K562 (cell line): ENCODE data around the gene XPR1. TPM values are rescaled to one million over a fixed set of nuclear protein-coding genes. Genes with fewer than 3 reads are reported as not detected.

ENCODE experiments used
- ATAC-seq: fragments of 200-7000 bp; cut with Tn5 transposase; 3 replicates; pipeline ENCODE4 v1.9.1; 2020; ENCODE audit warnings: moderate library complexity
- BruUV-seq: library from RNA; stranded (reverse); fragments of 400-500 nt; replicated peaks from 2 replicates; lab custom pipeline; 2021; lab: Mats Ljungman, UMichigan
- CTCF ChIA-PET: fragments of 300-600 bp; formaldehyde crosslinking; extraction: SDS; loops from one replicate; lab custom pipeline; 2021; ENCODE audit warnings: low intra/inter-chr PET ratio; lab: Yijun Ruan, JAX
- POLR2A ChIA-PET: fragments of 300-600, 350-650 bp; sonication (Branson Sonifier 250); formaldehyde crosslinking; extraction: SDS; loops from one replicate; lab custom pipeline; 2021; ENCODE audit warnings: antibody characterized with exemption, inconsistent platforms; lab: Yijun Ruan, JAX
- DNase-seq, 4 experiments: peaks; one replicate each; pipeline versions ENCODE4 v3.0.0 to v3.0.0-alpha.2; 2011 to 2018; ENCODE audit warnings: low spot score in 3 of 4, mixed read lengths in 3 of 4; ENCODE audit errors: extremely low read depth in 1 of 4
- FAIRE-seq: peaks from 2 replicates; lab custom pipeline; 2011; peaks lifted over from hg19 to GRCh38; lab: Jason Lieb, UNC
- H2AFZ ChIP-seq: 2 replicates; pipeline ENCODE4 v1.6.0; 2011; ENCODE audit warnings: low read depth, low read length, control low read depth, inconsistent platforms
- H3K27ac ChIP-seq: fragments of 200-600 bp; 3 replicates; pipeline ENCODE4 v1.8.0; 2011; ENCODE audit warnings: low read depth, mild to moderate bottlenecking, control low read depth, inconsistent platforms, low read length, moderate library complexity, mixed read lengths; ENCODE audit errors: extremely low read depth
- H3K27me3 ChIP-seq, 2 experiments: fragments of 300-600 bp in 1 of 2; 2 replicates in 1 of 2; 3 replicates in 1 of 2; pipeline versions ENCODE4 v1.6.0 to v1.8.0; 2011; ENCODE audit warnings: inconsistent platforms in 2 of 2, low read length in 2 of 2, mild to moderate bottlenecking in 1 of 2, mixed read lengths in 1 of 2, moderate library complexity in 1 of 2; ENCODE audit not compliant: control insufficient read depth in 2 of 2, insufficient read depth in 2 of 2
- H3K36me3 ChIP-seq: fragments of 300-600 bp; 3 replicates; pipeline ENCODE4 v1.8.0; 2011; ENCODE audit warnings: mild to moderate bottlenecking, low read length, inconsistent platforms; ENCODE audit not compliant: control insufficient read depth, insufficient read depth
- H3K4me1 ChIP-seq, 2 experiments: fragments of 200-600 bp in 1 of 2; replicated peaks in 1 of 2; 2 replicates in 1 of 2; 3 replicates in 1 of 2; pipeline versions ENCODE4 v1.5.1 to v1.8.0; 2011; ENCODE audit warnings: inconsistent platforms in 2 of 2, low read length in 2 of 2, mild to moderate bottlenecking in 1 of 2, mixed read lengths in 1 of 2, moderate library complexity in 1 of 2; ENCODE audit not compliant: control insufficient read depth in 2 of 2, insufficient read depth in 2 of 2
- H3K4me2 ChIP-seq: 2 replicates; pipeline ENCODE4 v1.6.1; 2011; ENCODE audit warnings: low read length, control low read depth, inconsistent platforms, mixed read lengths; ENCODE audit not compliant: insufficient read depth
- H3K4me3 ChIP-seq: fragments of 200-600 bp; sonication (generic), shearing (Covaris generic); 2 replicates; pipeline ENCODE4 v1.5.1; 2016; ENCODE audit warnings: control low read depth, inconsistent platforms
- H3K79me2 ChIP-seq: fragments of 200-600 bp; 3 replicates; pipeline ENCODE4 v1.8.0; 2011; ENCODE audit warnings: low read length, inconsistent platforms; ENCODE audit not compliant: control insufficient read depth, insufficient read depth
- H3K9ac ChIP-seq, 2 experiments: 2 replicates each; pipeline versions ENCODE4 v1.6.0 to v1.6.1; 2011; ENCODE audit warnings: low read depth in 2 of 2, low read length in 2 of 2, control low read depth in 1 of 2, inconsistent platforms in 1 of 2, mild to moderate bottlenecking in 1 of 2, mixed read lengths in 1 of 2; ENCODE audit not compliant: insufficient read depth in 1 of 2
- H3K9me1 ChIP-seq: one replicate; pipeline ENCODE4 v1.6.0; 2011; ENCODE audit warnings: inconsistent platforms, mild to moderate bottlenecking, low read length, moderate library complexity; ENCODE audit not compliant: control insufficient read depth, insufficient read depth
- H3K9me3 ChIP-seq: replicated peaks from 2 replicates; pipeline ENCODE4 v1.5.1; 2011; ENCODE audit warnings: low read depth, low read length, inconsistent platforms; ENCODE audit not compliant: control insufficient read depth, insufficient read depth
- H4K20me1 ChIP-seq: replicated peaks from 2 replicates; pipeline ENCODE4 v1.6.1; 2011; ENCODE audit warnings: low read length, inconsistent platforms, mixed read lengths; ENCODE audit not compliant: control insufficient read depth, insufficient read depth
- BDP1 ChIP-seq: IDR thresholded peaks from 3 replicates; pipeline ENCODE4 v1.6.1; 2011; ENCODE audit not compliant: insufficient read length, insufficient read depth
- KDM2B ChIP-seq: fragments of 250-450 bp; sonication (Bioruptor Pico); IDR thresholded peaks from 2 replicates; pipeline ENCODE4 v1.8.0; 2021; ENCODE audit warnings: mild to moderate bottlenecking, moderate library complexity
- KLF6 ChIP-seq: fragments of 250-450 bp; sonication (Bioruptor Pico); IDR thresholded peaks from 2 replicates; pipeline ENCODE4 v1.4.0; 2020; ENCODE audit warnings: mild to moderate bottlenecking, moderate library complexity, borderline replicate concordance
- MEIS2 ChIP-seq: fragments of 450-650 bp; IDR thresholded peaks from 2 replicates; pipeline ENCODE4 v1.6.1; 2014; ENCODE audit warnings: mild to moderate bottlenecking; ENCODE audit not compliant: partially characterized antibody
- NFXL1 ChIP-seq: fragments of 450-650 bp; formaldehyde crosslinking; IDR thresholded peaks from 2 replicates; pipeline ENCODE4 v1.4.0; 2021; ENCODE audit warnings: mild to moderate bottlenecking
- PTRF ChIP-seq: fragments of 450-650 bp; IDR thresholded peaks from 2 replicates; pipeline ENCODE4 v1.6.1; 2016; ENCODE audit warnings: mild to moderate bottlenecking, missing genetic modification characterization, missing compliant biosample characterization
- RB1 ChIP-seq: fragments of 450-650 bp; IDR thresholded peaks from 2 replicates; pipeline ENCODE4 v1.6.1; 2017; ENCODE audit warnings: low read depth, mild to moderate bottlenecking
- RBM17 ChIP-seq: fragments of 200-400 bp; formaldehyde crosslinking; IDR thresholded peaks from 2 replicates; pipeline ENCODE4 v1.6.1; 2017; ENCODE audit warnings: low read depth, mild to moderate bottlenecking, low read length, borderline replicate concordance
- RERE ChIP-seq: sonication (generic); formaldehyde crosslinking; IDR thresholded peaks from 2 replicates; pipeline ENCODE4 v1.8.0; 2023; ENCODE audit warnings: missing genetic modification reagents, mild to moderate bottlenecking, borderline replicate concordance
- RNF219 ChIP-seq: fragments of 250-450 bp; sonication (Bioruptor Pico); IDR thresholded peaks from 2 replicates; pipeline ENCODE4 v1.5.0; 2022; ENCODE audit warnings: mild to moderate bottlenecking
- ZFP1 ChIP-seq: fragments of 450-650 bp; formaldehyde crosslinking; IDR thresholded peaks from 2 replicates; pipeline ENCODE4 v1.4.0; 2020; ENCODE audit warnings: mild to moderate bottlenecking, mixed read lengths
- ZNF75A ChIP-seq: fragments of 450-650 bp; formaldehyde crosslinking; IDR thresholded peaks from 2 replicates; pipeline ENCODE4 v1.4.0; 2020; ENCODE audit warnings: mild to moderate bottlenecking
- WGBS: fragments of 100-300 bp; shearing (Covaris generic); methylation state at CpG from one replicate; pipeline ENCODE4 v1.1.6; 2016; ENCODE audit warnings: low coverage, mixed read lengths; ENCODE audit not compliant: insufficient coverage; ENCODE audit errors: missing lambda C conversion rate; 5-methylcytosine and 5-hydroxymethylcytosine counted together
- in situ Hi-C: fragments of 300-500 bp; cut with MboI; formaldehyde crosslinking; loops from 4 replicates; pipeline ENCODE4 v1.15.0; 2018; ENCODE audit warnings: inconsistent platforms, mixed read lengths
- intact Hi-C: fragments of 100-400 bp; cut with micrococcal nuclease; formaldehyde crosslinking; loops from 2 replicates; pipeline ENCODE4 v1.14.2; 2022
- polyA plus RNA-seq, 8 experiments: library from polyadenylated mRNA; depleted of rRNA in 4 of 8; stranded (reverse) in 5 of 8; unstranded in 3 of 8; fragments of >200 nt; fragmentation: Nextera tagmentation in 2 of 8; fragmentation: Illumina TruSeq in 1 of 8; extraction: Ambion mirVana in 2 of 8; extraction: Trizol in 1 of 8; gene quantifications; 2 replicates each; pipeline versions ENCODE4 v1.2.1 to v1.2.3, GENCODE V29; 2011 to 2014; ENCODE audit warnings: inconsistent platforms in 1 of 8, missing spikeins in 1 of 8
- total RNA-seq, 7 experiments: library from RNA; depleted of rRNA in 6 of 7; stranded (reverse); fragments of >200 nt in 6 of 7; fragmentation: Illumina TruSeq in 2 of 7; extraction: Trizol in 2 of 7; gene quantifications; 2 replicates each; pipeline versions ENCODE4 v1.2.1 to v1.2.3, GENCODE V29; 2011 to 2021; ENCODE audit warnings: low replicate concordance in 1 of 7
- TF ChIP-seq, protein P1 (sequence below): fragments of 250-450 bp; sonication (Bioruptor Pico); IDR thresholded peaks from 2 replicates; pipeline ENCODE4 v1.9.0; 2021; ENCODE audit warnings: mild to moderate bottlenecking, inconsistent platforms

Gene XPR1
- total and polyA plus RNA-seq, 9 of the 15 experiments (the other 6 are each of a cell fraction or from before 2014, with no cell fraction given) = 3.0 to 66.2 (median 38.6) TPM

DNA sequence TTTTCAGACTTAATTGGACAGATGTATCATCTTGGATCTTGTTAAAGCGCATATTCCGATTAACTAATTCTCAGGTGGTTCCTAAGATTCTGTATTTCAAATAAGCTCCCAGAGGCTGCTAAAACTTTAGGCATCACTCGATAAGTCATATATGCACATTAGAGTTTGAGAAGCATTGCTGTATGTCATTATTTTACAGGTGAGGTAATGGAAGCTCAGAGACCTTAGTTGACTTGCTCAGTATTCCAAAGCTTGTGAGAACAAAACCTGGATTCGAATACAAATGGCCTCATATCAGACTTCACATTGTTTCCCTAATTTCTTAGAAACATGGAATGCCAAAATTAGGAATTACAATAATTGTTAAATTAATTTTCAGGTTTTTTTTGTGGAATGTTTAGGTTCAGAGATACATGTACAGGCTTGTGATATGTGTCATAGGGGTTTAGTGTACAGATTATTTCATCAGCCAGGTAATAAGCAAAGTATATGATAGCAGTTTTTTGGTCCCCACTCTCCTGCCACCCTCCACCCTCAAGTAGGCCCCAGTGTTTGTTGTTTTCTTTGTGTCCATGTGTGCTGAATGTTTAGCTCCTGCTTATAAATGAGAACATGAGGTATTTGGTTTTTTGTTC, 96.8 kb downstream of the XPR1 start:
- Histone ChIP-seq H3K9ac (no peak overlapping the region), H3K79me2 (peaks cover 55% of the 10 kb centered on the region), H3K9me3 (peaks cover 10% of the 10 kb centered on the region), H3K27ac (no peak overlapping the region), H4K20me1 (no peaks in the 10 kb centered on the region), H3K4me3 (no peak overlapping the region), H3K36me3 (no peaks in the 10 kb centered on the region), H3K27me3 (no peaks in the 10 kb centered on the region), H3K4me1 (peaks cover 0 to 3% of the 10 kb centered on the region in 2 experiments; a peak in 1 of 5 replicates), H3K9me1 (no peaks in the 10 kb centered on the region), H2AFZ (no peak overlapping the region), H3K4me2 (no peak overlapping the region)
- BruUV-seq = no TSS peak
- ChIA-PET POLR2A (interaction anchor here (0.9 kb wide), 1 partner anchor 97 kb away, joined by 4 read pairs; no protein-coding TSS in a partner anchor), CTCF (no interaction called here)
- no peak for ATAC-seq
- intact Hi-C loops (no loop called here), in situ Hi-C loops (no loop called here)
- 78% methylated on average over 4 of the region's 4 CpGs for WGBS
- DNase-seq = no peak
- no peak for FAIRE-seq
- TF ChIP-seq RB1 = no peak
- no peak for TF ChIP-seq NFXL1 (CRISPR knock-in tag)
- no peak for TF ChIP-seq RNF219 (CRISPR knock-in tag)
- no peak for TF ChIP-seq BDP1
- TF ChIP-seq ZNF75A (CRISPR knock-in tag) = no peak
- no peak for TF ChIP-seq KLF6 (CRISPR knock-in tag)
- TF ChIP-seq PTRF (tag) = no peak
- TF ChIP-seq, protein P1, sequence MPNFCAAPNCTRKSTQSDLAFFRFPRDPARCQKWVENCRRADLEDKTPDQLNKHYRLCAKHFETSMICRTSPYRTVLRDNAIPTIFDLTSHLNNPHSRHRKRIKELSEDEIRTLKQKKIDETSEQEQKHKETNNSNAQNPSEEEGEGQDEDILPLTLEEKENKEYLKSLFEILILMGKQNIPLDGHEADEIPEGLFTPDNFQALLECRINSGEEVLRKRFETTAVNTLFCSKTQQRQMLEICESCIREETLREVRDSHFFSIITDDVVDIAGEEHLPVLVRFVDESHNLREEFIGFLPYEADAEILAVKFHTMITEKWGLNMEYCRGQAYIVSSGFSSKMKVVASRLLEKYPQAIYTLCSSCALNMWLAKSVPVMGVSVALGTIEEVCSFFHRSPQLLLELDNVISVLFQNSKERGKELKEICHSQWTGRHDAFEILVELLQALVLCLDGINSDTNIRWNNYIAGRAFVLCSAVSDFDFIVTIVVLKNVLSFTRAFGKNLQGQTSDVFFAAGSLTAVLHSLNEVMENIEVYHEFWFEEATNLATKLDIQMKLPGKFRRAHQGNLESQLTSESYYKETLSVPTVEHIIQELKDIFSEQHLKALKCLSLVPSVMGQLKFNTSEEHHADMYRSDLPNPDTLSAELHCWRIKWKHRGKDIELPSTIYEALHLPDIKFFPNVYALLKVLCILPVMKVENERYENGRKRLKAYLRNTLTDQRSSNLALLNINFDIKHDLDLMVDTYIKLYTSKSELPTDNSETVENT (CRISPR knock-in tag) = no peak
- no peak for TF ChIP-seq MEIS2
- TF ChIP-seq RBM17 = no peak
- TF ChIP-seq ZFP1 (CRISPR knock-in tag) = no peak
- TF ChIP-seq KDM2B = no peak
- no peak for TF ChIP-seq RERE (CRISPR knock-in tag)
